Endothelial cell of umbilical vein (primary cell): Measurements from ENCODE around the gene BPIFA2. TPM values are rescaled to one million over a fixed set of nuclear protein-coding genes. Genes with fewer than 3 reads are reported as not detected.

Source experiments
- BruUV-seq: library from RNA; stranded (reverse); fragments of 400-500 nt; replicated peaks from 2 replicates; lab custom pipeline; 2021; lab: Mats Ljungman, UMichigan
- CTCF ChIA-PET: fragments of 300-600, 350-600 bp; sonication (Branson Sonifier 250); formaldehyde crosslinking; loops from one replicate; lab custom pipeline; 2021; ENCODE audit warnings: antibody characterized with exemption, inconsistent platforms; lab: Charles Lee
- POLR2A ChIA-PET: fragments of 300-600, 350-600 bp; sonication (Branson Sonifier 250); formaldehyde crosslinking; loops from one replicate; lab custom pipeline; 2021; ENCODE audit warnings: antibody characterized with exemption, inconsistent platforms; lab: Charles Lee
- DNase-seq: peaks from one replicate; pipeline ENCODE4 v3.0.0-alpha.2; 2011; ENCODE audit warnings: low read depth, low spot score
- FAIRE-seq: peaks from 2 replicates; lab custom pipeline; 2011; peaks lifted over from hg19 to GRCh38; lab: Jason Lieb, UNC
- H2AFZ ChIP-seq: 2 replicates; pipeline ENCODE4 v1.6.0; 2012; ENCODE audit warnings: low read depth, low read length, control low read depth, inconsistent platforms
- H3K27ac ChIP-seq: 2 replicates; pipeline ENCODE4 v1.5.1; 2011; ENCODE audit warnings: low read depth, mild to moderate bottlenecking, control low read depth, low read length, moderate library complexity; ENCODE audit not compliant: insufficient read depth
- H3K27me3 ChIP-seq, 2 experiments: 2 replicates each; pipeline versions ENCODE4 v1.6.0 to v1.6.1; 2011; ENCODE audit warnings: low read length in 2 of 2, mixed read lengths in 1 of 2; ENCODE audit not compliant: control insufficient read depth in 2 of 2, insufficient read depth in 2 of 2
- H3K36me3 ChIP-seq, 2 experiments: 2 replicates in 1 of 2; 3 replicates in 1 of 2; pipeline ENCODE4 v1.5.1; 2011; ENCODE audit warnings: low read length in 2 of 2, mild to moderate bottlenecking in 1 of 2, moderate library complexity in 1 of 2; ENCODE audit not compliant: control insufficient read depth in 2 of 2, insufficient read depth in 2 of 2; ENCODE audit errors: extremely low read depth in 1 of 2
- H3K4me1 ChIP-seq: 3 replicates; pipeline ENCODE4 v1.5.1; 2011; ENCODE audit warnings: mild to moderate bottlenecking, low read length; ENCODE audit not compliant: control insufficient read depth, insufficient read depth; ENCODE audit errors: extremely low read depth
- H3K4me2 ChIP-seq: 2 replicates; pipeline ENCODE4 v1.6.1; 2011; ENCODE audit warnings: low read length, control low read depth, mixed read lengths; ENCODE audit not compliant: insufficient read depth
- H3K4me3 ChIP-seq, 3 experiments: fragments of 200-600 bp in 1 of 3; sonication (generic), shearing (Covaris generic) in 1 of 3; replicated peaks in 1 of 3; 2 replicates each; pipeline ENCODE4 v1.5.1; 2011 to 2016; ENCODE audit warnings: control low read depth in 3 of 3, low read length in 3 of 3, mild to moderate bottlenecking in 2 of 3, inconsistent platforms in 1 of 3, low read depth in 1 of 3, moderate library complexity in 1 of 3; ENCODE audit not compliant: insufficient read depth in 1 of 3
- H3K79me2 ChIP-seq: 2 replicates; pipeline ENCODE4 v1.6.0; 2012; ENCODE audit warnings: low read length, inconsistent platforms; ENCODE audit not compliant: control insufficient read depth, insufficient read depth
- H3K9ac ChIP-seq: replicated peaks from 2 replicates; pipeline ENCODE3; 2011; ENCODE audit warnings: low read length, control low read depth; ENCODE audit not compliant: insufficient read depth; ENCODE audit errors: extremely low read depth
- H3K9me1 ChIP-seq: replicated peaks from 3 replicates; pipeline ENCODE4 v1.6.0; 2011; ENCODE audit warnings: mild to moderate bottlenecking, low read length; ENCODE audit not compliant: control insufficient read depth, insufficient read depth; ENCODE audit errors: extremely low read depth
- H3K9me3 ChIP-seq: replicated peaks from 2 replicates; pipeline ENCODE4 v1.5.1; 2012; ENCODE audit warnings: low read length, inconsistent platforms; ENCODE audit not compliant: control insufficient read depth, insufficient read depth
- H4K20me1 ChIP-seq: replicated peaks from 2 replicates; pipeline ENCODE3; 2011; ENCODE audit warnings: mild to moderate bottlenecking, low read length; ENCODE audit not compliant: control insufficient read depth, insufficient read depth; ENCODE audit errors: extremely low read depth
- EZH2 ChIP-seq: IDR thresholded peaks from 2 replicates; pipeline ENCODE4 v1.6.1; 2012; ENCODE audit warnings: borderline replicate concordance, low read depth, mild to moderate bottlenecking, moderate library complexity, low read length, inconsistent platforms; ENCODE audit not compliant: severe bottlenecking
- FOS ChIP-seq: IDR thresholded peaks from 2 replicates; pipeline ENCODE4 v1.6.1; 2011; ENCODE audit warnings: mild to moderate bottlenecking, low read length, moderate library complexity, borderline replicate concordance; ENCODE audit not compliant: insufficient read depth
- GATA2 ChIP-seq: IDR thresholded peaks from 2 replicates; pipeline ENCODE4 v1.7.0; 2011; ENCODE audit warnings: low read depth, mild to moderate bottlenecking, moderate library complexity, mixed read lengths, low read length; ENCODE audit not compliant: insufficient read length, insufficient read depth
- JUN ChIP-seq: IDR thresholded peaks from 2 replicates; pipeline ENCODE4 v1.6.1; 2011; ENCODE audit warnings: borderline replicate concordance, low read depth; ENCODE audit not compliant: insufficient read length, insufficient read depth
- MAX ChIP-seq: IDR thresholded peaks from 2 replicates; pipeline ENCODE4 v1.6.1; 2011; ENCODE audit not compliant: insufficient read depth, insufficient read length
- MYC ChIP-seq: IDR thresholded peaks from one replicate; pipeline ENCODE4 v1.6.1; 2011; ENCODE audit warnings: mild to moderate bottlenecking, low read depth, low read length
- POLR2A ChIP-seq: IDR thresholded peaks from 2 replicates; pipeline ENCODE4 v1.6.1; 2012; ENCODE audit warnings: low read depth, mild to moderate bottlenecking, control low read depth, low read length
- POLR2AphosphoS5 ChIP-seq: IDR thresholded peaks from 2 replicates; pipeline ENCODE4 v1.6.1; 2012; ENCODE audit warnings: low read depth, mild to moderate bottlenecking, control low read depth, low read length, moderate library complexity; ENCODE audit not compliant: insufficient read depth
- dilution Hi-C: fragments of 300-500 bp; cut with MboI; formaldehyde crosslinking; loops from one replicate; pipeline ENCODE4 v1.15.0; 2019; ENCODE audit warnings: low sequenced_read_pairs; ENCODE audit not compliant: extremely low pct_ligation_motif_present
- intact Hi-C: fragments of 100-400 bp; cut with micrococcal nuclease; formaldehyde crosslinking; loops from one replicate; pipeline ENCODE4 v1.10.0; 2022
- polyA plus RNA-seq, 4 experiments: library from polyadenylated mRNA; depleted of rRNA in 3 of 4; stranded (reverse) in 3 of 4; unstranded in 1 of 4; fragments of >200 nt; gene quantifications; 2 replicates each; pipeline versions ENCODE4 v1.2.1 to v1.2.3, GENCODE V29; 2011 to 2012; ENCODE audit warnings: missing spikeins in 1 of 4
- total RNA-seq: library from RNA; stranded (reverse); gene quantifications from 2 replicates; pipeline ENCODE4 v1.2.3, GENCODE V29; 2021
- TF ChIP-seq, protein P1 (sequence below), 2 donors: IDR thresholded peaks; 1 replicate in 1 of 2; 2 replicates in 1 of 2; pipeline ENCODE4 v1.5.1; 2011; ENCODE audit warnings: low read length in 2 of 2, mild to moderate bottlenecking in 2 of 2, moderate library complexity in 2 of 2, control low read depth in 1 of 2, inconsistent platforms in 1 of 2, low read depth in 1 of 2; ENCODE audit not compliant: insufficient read depth in 1 of 2; ENCODE audit errors: extremely low read depth in 1 of 2

Gene BPIFA2
- total and polyA plus RNA-seq, 2 donors (not counting 3 experiments of a cell fraction or from before 2014, with no cell fraction given) = not detected

- CTCF ChIA-PET = no interaction called here
- no peak overlapping the region for H2AFZ ChIP-seq
- DNase-seq (no peak), FAIRE-seq (no peak)
- H4K20me1 ChIP-seq = no peaks in the 10 kb centered on the region
- intact Hi-C loops (no loop called here), dilution Hi-C loops (no loop called here)
- no peak overlapping the region for H3K4me2 ChIP-seq
- no peaks in the 10 kb centered on the region for H3K9me3 ChIP-seq
- no peaks in the 10 kb centered on the region for H3K36me3 ChIP-seq
- H3K4me1 ChIP-seq = no peaks in the 10 kb centered on the region
- H3K9ac ChIP-seq = no peak overlapping the region
- H3K9me1 ChIP-seq = no peaks in the 10 kb centered on the region
- H3K27ac ChIP-seq = no peak overlapping the region
- no peaks in the 10 kb centered on the region for H3K79me2 ChIP-seq
- H3K27me3 ChIP-seq = no peaks in the 10 kb centered on the region
- TF ChIP-seq POLR2A = no peak
- TF ChIP-seq MYC = no peak
- TF ChIP-seq, protein P1, sequence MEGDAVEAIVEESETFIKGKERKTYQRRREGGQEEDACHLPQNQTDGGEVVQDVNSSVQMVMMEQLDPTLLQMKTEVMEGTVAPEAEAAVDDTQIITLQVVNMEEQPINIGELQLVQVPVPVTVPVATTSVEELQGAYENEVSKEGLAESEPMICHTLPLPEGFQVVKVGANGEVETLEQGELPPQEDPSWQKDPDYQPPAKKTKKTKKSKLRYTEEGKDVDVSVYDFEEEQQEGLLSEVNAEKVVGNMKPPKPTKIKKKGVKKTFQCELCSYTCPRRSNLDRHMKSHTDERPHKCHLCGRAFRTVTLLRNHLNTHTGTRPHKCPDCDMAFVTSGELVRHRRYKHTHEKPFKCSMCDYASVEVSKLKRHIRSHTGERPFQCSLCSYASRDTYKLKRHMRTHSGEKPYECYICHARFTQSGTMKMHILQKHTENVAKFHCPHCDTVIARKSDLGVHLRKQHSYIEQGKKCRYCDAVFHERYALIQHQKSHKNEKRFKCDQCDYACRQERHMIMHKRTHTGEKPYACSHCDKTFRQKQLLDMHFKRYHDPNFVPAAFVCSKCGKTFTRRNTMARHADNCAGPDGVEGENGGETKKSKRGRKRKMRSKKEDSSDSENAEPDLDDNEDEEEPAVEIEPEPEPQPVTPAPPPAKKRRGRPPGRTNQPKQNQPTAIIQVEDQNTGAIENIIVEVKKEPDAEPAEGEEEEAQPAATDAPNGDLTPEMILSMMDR (IDR thresholded peaks at IDR 0.05; ENCODE audit: extremely low read depth in 1 of 2, insufficient read depth in 1 of 2, low read depth in 1 of 2, low read length in 2 of 2) = no peak
- TF ChIP-seq JUN = no peak
- TF ChIP-seq GATA2 = no peak
- TF ChIP-seq POLR2AphosphoS5 = no peak
- no peak for TF ChIP-seq MAX
- TF ChIP-seq FOS = no peak
- no peak for TF ChIP-seq EZH2
- no peak overlapping the region for H3K4me3 ChIP-seq
- POLR2A ChIA-PET = no interaction called here
- no TSS peak for BruUV-seq
Measured at GRCh38 chr20:33139467-33139866, 28.5 kb upstream of the BPIFA2 start.
